C1 segment of cervical spinal cord (tissue), 14 donors: ENCODE data around the gene TAB2.
"Not testable (repeated sequence)": the region's sequence is repeated elsewhere in the genome, so short reads cannot be mapped to it uniquely, and the experiment has no call there.

Source experiments
- DNase-seq, 14 donors: peaks; one replicate each; lab custom pipeline; 2025; lab: John Stamatoyannopoulos, UW

Gene TAB2

GRCh38 chr6:149334201-149334600 lies 16.7 kb downstream of the TAB2 start:
- DNase-seq = no peak

DNA sequence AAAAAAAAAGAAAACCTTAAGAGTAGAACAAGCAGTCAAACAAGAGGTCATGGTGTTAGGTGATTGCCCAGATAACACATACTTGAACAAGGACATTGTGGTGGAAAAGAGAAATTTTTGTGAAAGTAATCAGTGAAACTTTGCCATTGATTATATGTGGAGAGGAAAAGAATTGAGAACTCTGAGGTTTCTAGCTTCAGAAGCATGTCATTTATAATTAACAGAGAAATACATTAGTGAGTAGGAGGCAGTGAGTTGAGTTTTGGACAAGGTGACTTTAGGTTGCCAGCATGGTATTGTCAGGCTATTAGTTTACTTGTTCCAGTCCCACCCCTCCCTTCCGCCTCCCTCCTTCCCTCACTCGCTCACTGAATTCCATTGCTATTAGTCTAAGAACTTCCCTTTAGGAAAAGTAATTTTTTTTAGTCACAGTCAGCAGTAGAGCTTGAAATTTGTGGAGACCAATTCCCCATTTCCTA lies 17.2 kb downstream of the TAB2 start:
- no peak for DNase-seq

DNA sequence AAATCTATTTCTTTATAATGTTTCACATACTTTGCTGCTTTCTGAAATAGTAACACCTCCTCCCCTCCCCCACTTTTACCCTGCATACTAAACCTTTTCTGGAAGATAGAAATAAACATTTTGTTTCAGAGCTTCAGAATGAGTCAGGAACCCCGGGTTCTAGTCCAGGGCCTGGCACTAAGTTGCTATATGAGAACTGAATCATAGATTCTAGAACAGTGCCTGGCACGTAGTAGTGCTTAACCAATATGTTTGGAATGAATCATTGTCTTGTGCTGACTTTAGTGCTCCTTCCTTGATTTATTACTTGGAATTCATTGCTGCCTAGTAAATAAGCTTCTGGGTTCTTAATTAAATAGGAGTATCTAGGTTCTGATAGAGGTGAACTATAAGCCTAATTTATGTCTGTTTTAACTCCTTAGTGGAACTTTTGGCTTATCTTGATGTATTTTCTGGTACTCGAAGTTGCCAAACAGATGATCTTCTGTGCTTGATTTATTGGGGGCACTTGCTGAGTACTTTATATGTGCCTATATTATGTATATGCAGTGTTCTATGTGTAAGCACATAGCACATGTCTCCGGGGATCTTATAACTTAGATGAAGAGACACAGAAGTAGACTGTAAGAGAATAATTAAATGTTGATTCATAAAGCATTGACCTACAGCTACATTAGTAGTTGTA lies 18.6 kb downstream of the TAB2 start:
- DNase-seq = no peak

DNA sequence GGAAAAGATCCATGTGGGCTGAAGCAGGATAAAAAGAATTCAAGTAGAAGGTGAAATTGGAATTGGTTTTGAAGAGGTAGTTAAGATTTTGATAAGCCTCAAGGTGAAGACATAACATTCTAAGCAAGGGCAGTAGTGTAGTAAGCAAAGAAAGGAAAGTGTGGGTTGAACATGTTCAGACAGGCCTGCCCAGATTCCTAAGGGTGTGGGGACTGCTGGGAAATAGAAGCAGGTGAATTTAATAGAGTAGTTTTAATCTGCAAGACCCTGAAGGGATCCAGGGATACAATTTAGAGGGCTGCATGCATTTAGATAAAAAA lies 19.1 kb downstream of the TAB2 start:
- DNase-seq = no peak

DNA sequence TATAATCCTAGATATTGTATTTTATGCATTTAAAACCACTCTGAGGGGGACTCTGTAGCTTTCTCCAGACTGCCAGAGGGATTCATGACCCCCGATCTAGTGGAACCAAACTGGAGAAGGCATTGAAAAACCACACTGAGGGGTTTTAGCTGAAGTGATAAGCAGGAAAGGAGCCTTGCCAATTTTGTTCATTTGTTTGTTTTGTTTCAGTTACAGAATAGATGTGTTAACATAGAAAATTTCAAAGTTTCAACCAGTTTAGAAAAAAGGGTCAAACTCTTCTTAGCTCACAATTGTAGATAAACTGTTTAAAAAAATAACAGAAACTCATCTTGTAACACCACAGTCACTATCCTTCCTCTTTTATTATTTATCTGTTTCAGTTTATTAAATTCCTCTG lies 19.8 kb downstream of the TAB2 start:
- no peak for DNase-seq

- DNase-seq = no peak
Observed at GRCh38 chr6:149340200-149340599, 22.7 kb downstream of the TAB2 start.

DNA sequence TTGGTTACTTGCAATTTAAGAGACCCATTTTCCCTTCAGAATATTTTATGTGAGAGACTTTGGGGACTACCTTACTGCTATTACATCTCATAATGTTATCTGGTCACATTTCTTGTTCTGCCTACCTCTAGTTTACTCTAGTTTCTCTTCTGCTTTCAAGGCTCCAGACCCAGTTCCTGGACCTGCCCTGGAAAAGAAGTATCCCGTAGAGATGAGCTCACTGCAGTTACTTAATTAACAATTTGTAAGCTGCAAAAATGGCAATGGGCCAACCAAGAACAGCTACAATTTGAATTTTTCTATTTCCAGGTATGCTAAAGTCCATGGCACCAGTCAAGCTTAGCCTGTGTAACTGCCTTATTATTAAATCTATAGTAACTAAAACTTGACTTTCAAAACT lies 25.0 kb downstream of the TAB2 start:
- DNase-seq = no peak

DNA sequence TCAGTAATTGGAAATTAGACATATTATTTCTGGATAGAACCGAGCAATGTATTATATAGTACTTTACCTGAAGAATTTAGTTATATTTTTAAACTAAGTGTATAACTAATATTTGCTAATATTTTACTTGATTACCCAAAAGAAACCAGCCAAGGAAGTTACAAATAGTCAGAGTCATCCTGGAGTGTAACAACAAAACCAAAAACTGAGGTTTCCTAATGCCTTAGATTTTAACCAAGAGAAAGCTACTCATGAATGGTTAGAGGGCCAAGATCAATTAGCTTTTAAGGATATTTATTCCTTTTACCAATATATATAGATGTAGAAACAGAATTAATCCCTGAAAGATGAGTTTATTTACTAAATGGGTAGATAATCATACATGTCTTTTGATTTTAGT lies 26.0 kb downstream of the TAB2 start:
- DNase-seq = no peak

GRCh38 chr6:149346078-149346477 lies 28.6 kb downstream of the TAB2 start:
- no peak for DNase-seq

DNA sequence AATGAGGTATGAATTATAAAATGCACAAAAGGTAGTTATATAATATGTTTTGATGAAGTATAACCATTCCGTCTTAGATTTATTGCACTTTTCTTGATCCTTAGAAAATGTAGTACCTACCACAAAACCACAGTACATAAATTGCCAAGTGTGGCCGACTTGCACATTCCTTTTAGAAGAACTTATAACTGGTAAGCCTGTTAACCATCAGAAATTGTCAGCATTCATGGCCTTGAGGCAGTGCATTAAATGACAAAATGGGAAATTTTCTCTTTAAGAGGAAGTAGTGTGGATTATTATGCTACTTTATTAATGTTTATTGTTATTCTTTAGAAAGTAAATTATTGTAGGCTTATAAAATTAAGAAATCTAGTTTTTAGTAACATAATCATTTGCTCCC lies 29.6 kb downstream of the TAB2 start:
- DNase-seq = no peak

DNA sequence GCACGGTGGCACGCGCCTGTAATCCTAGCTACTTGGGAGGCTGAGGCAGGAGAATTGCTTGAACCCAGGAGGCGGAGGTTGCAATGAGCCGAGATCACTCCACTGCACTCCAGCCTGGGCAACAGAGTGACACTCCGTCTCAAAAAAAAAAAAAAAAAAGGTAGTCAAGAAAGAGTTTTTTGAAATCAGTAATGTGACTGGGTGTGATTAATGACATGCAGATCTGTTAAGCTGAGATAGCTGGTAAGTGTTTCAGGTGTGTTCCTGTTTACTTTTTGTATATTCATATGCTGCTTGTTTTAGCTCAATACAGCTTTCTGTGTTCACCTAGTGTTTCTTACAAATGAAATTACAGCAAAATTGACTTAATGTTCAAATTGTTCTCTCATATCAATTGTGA lies 31.8 kb downstream of the TAB2 start:
- DNase-seq = not testable (repeated sequence)

DNA sequence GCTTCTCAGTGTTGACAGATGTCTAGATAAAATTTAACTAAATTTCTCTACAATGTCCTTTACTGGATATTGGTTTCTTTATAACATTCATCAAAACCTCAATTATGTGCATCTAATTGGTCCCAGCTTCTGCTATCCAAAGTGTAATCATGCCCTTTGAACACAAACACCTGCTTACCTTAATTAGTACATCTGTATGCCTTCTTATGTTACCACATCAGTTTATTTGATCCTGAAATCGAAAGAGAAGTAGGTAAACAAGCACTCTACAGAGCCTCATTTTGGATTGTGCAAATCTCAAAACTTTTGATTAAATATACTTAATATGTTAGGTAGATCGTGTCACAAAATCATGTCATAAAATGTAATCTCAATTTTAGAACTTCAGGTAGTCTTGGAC lies 36.5 kb downstream of the TAB2 start:
- DNase-seq = no peak

- DNase-seq = no peak
Observed at GRCh38 chr6:149356081-149356750, 38.7 kb downstream of the TAB2 start.

DNA sequence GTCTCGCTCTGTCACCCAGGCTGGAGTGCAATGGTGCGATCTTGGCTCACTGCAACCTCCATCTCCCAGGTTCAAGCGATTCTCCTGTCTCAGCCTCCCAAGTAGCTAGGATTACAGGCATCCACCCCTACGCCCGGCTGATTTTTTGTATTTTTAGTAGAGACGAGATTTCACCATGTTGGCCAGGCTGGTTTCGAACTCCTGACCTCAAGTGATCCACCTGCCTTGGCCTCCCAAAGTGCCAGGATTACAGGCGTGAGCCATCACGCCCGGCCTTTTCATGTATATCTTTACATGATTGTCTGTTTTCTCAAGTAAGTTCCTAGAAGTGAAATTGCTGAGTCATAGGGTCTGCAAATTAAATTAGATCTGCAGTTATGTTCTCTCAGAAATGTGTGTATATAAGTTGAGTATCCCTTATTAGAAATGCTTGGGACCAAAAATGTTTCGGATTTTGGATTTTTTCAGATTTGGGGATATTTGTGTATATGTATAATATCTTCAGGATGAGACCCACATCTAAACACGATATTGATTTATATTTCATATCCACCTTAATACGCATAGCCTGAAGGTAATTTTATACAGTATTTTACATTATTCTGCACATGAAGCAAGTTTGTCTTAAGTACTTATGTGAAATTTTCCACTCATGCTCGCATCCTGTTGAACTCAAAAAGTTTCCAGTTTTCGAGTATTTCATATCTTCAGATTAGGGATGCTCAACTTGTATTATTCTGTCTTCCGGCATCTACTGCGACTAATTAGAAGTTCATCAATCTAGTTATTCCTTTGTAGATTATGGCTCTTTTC lies 40.4 kb downstream of the TAB2 start:
- DNase-seq = no peak

DNA sequence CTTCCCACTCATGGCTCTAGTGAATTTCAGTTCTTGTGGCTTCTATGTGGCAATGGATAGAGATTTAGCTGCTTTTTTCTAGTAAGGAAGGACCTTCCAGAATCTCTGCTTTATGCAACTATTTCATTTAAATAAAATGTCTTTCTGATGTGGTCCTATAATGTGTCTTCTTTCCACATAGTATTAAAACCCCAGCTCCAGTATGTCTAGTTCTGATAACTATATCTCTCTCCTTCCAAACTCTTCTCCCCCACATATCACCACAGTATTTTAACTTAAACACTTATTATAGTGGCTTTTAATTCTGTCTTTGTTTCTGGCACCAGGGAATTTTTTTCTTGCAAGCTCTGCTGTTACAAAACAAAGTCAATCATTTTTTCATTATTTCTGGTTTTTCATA lies 41.9 kb downstream of the TAB2 start:
- no peak for DNase-seq

GRCh38 chr6:149360536-149360935 lies 43.0 kb downstream of the TAB2 start:
- DNase-seq = no peak

DNA sequence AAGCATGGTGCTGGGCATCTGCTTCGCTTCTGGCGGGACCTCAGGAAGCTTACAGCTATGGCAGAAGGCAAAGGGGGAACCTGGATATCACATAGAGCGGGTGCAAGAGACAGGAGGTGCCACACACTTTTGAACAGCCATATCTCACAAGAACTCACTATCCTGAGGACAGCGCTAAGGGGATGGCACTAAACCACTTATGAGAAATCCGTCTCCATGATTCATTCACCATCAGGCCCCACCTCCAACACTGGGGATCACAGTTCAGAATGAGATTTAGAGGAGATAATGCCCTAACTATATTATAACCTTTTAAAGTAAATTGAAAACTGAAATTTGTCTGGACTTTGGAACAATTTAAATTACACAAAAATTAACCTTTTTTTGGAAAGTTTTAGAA lies 44.8 kb downstream of the TAB2 start:
- DNase-seq = no peak

GRCh38 chr6:149363154-149363553 lies 45.6 kb downstream of the TAB2 start:
- no peak for DNase-seq

DNA sequence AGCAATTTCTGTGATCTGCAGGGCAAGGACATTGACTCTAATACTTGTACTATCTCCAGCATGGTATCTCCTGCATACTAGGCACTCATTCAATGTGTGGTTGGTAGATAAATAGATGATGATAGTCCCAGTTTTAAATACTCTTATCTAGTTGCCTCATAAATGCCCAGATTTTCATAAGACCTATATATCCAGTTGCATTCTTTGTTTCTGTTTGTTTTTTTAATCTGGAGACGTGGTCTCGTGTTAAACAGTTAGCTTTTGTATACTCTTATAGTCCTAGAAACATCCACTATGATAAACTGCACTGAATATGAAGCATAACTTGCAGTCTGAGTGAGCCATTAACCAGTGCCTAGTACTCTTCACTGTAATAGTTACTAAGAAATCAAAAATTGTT lies 47.0 kb downstream of the TAB2 start:
- no peak for DNase-seq

- no peak for DNase-seq
Observed at GRCh38 chr6:149365197-149365596, 47.7 kb downstream of the TAB2 start.

DNA sequence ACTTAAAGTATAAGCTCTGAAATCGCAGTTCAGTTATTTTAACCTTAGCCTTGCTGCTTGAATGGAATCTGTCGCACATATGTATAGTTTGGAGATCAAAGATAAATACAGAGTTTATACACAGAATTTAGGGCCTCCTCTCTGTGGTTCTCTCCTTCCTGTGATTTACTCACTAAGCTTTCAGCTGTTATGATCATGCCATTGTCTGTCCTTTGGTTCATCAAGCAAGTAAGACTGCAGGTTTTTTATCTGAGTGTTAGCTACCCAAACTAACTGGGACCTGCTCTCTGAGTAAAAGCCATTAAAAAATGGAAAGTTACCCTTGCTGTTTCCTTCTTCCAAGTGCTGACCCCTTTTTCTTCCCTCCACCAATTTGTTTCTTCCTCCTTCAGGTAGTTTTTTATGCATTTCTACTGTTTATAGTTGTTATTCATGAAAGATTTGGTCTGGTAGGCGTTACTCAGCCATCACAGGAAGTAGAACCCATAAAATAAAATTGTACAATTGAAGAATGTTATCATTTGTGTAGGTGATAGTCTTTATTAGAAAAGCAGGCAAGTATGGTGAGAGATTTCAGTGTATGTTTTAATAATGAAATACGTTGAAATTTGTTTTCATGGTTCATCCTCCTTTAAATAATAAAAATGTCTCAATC lies 48.9 kb downstream of the TAB2 start:
- no peak for DNase-seq

DNA sequence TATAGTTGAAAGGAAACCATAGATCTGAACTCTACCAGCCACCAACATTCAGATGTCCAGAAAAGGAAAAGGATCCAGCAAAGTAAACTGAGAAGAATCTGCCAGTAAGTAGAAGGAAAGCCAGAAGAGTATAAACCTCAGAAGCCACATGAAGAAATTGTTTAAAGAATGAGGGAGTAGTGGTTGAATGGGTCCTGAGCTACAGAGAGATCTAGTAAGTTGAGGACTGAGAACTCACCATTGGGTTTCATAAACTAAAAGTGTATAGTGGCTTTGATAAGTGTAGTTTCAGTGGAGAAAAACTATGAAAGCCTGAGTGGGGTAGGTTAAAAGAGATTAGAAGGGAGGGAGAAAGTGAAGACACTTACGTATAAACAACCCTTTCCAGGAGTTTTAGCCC lies 50.6 kb downstream of the TAB2 start:
- no peak for DNase-seq
